Measurements from ENCODE around the gene HOXB4.
A peak's percentile ranks its signal among the peaks of the same experiment; 100 is the strongest.

HOXB4 gene

DNA sequence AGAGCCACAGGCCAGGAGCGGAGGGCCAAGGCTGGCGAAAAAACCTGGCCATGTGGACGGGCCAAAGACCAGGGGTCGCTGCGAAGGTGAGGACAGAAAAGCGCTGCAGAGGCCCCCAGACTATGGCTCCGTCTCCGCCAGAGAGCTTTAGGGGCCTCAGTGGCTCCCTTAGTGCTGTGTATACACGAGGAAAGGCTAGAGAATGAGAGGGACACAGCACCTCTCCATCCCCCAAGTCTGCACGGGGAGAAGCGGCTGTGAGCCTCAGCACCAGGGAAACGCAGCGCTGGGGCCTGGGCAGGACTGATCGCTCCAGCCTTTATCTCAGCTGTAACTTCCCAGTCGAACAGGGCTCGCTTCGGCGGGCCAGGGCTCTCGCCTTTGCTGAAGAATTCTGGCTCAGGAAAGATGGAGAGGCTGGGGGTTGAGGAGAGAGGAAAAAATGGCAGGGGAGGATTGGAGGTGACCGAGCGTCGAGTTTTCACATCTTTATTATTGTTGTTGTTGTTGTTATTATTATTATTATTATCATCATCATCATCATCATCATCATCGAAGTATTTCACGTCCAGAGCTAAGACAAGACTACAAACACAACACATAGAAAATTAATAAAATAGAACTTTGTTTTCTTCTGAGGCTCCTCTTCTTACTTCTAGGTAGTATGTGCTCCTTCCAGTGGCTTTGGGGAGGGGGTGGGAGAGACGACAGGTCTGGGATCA lies 17.3 kb upstream of the HOXB4 start:
- Histone ChIP-seq H3K9me3 (ENCODE audit: control insufficient read depth in 2 of 2, low read length in 2 of 2) (no peaks in the 10 kb centered on the region), H3K4me3 (ENCODE audit: low read length in 2 of 2) (no peak overlapping the region), H3K9ac (ENCODE audit: low read depth in 1 of 2, low read length in 2 of 2) (no peak overlapping the region), H3K27me3 (ENCODE audit: control insufficient read depth in 2 of 2, insufficient read depth in 2 of 2, low read length in 2 of 2) (peaks cover 0 to 2% of the 10 kb centered on the region in 2 donors), H3K36me3 (ENCODE audit: control insufficient read depth in 2 of 2, insufficient read depth in 2 of 2, low read length in 2 of 2) (peaks cover 23 to 29% of the 10 kb centered on the region in 2 donors), H3K27ac (ENCODE audit: low read depth in 2 of 2, low read length in 2 of 2) (peak overlapping the region in 1 of 2 donors; percentile 56), H3K4me1 (ENCODE audit: control insufficient read depth in 2 of 2, insufficient read depth in 2 of 2, low read length in 2 of 2) (peaks cover 42 to 49% of the 10 kb centered on the region in 2 donors)

DNA sequence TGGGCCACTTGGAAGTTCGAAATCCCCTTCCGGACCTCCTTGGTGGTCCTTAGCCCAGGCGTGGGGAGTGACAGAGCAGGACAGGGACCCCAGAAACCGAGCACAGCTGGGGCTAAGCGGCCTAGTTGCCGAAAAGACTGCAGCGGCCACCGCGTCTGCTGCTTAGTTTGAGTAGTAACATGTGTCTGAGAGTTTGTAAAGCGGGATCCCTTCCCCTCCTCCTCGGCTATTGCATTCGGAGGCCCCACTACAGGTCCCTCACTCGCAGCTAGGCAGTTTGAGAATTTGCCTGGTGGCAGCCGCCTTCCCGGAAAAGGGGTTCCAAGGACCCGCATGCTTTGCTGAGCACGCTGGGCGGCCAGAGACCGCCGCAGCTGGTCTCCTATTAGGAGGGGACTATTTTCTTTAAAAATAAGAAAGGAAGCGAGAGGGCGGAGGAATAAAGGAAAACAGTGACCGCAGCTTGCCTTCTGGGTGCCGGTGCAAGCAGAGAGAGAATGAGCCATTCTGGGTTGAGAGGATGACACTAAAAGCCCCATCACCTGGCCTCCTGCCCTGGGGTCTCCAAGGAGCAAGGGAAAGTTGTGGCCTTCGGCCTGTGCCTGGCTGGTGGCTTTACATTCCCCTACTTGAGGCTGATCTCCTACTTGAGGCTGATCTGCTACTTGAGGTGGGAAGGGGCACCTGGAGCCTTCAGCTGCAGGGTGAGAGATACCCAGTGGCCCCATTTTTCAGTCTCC lies 16.6 kb upstream of the HOXB4 start:
- H3K9me3 ChIP-seq (ENCODE audit: control insufficient read depth in 2 of 2, low read length in 2 of 2), result no peaks in the 10 kb centered on the region
- H3K4me3 ChIP-seq (ENCODE audit: low read length in 2 of 2), result peak overlapping the region in 1 of 2 donors; percentile 31
- peaks cover 0 to 2% of the 10 kb centered on the region in 2 donors for H3K27me3 ChIP-seq (ENCODE audit: control insufficient read depth in 2 of 2, insufficient read depth in 2 of 2, low read length in 2 of 2)
- peak overlapping the region in 1 of 2 donors; percentile 1 for H3K9ac ChIP-seq (ENCODE audit: low read depth in 1 of 2, low read length in 2 of 2)
- peaks cover 41 to 44% of the 10 kb centered on the region in 2 donors for H3K4me1 ChIP-seq (ENCODE audit: control insufficient read depth in 2 of 2, insufficient read depth in 2 of 2, low read length in 2 of 2)
- peak overlapping the region; percentile 10 to 56 for H3K27ac ChIP-seq (ENCODE audit: low read depth in 2 of 2, low read length in 2 of 2)
- H3K36me3 ChIP-seq (ENCODE audit: control insufficient read depth in 2 of 2, insufficient read depth in 2 of 2, low read length in 2 of 2), result peaks cover 23 to 29% of the 10 kb centered on the region in 2 donors

DNA sequence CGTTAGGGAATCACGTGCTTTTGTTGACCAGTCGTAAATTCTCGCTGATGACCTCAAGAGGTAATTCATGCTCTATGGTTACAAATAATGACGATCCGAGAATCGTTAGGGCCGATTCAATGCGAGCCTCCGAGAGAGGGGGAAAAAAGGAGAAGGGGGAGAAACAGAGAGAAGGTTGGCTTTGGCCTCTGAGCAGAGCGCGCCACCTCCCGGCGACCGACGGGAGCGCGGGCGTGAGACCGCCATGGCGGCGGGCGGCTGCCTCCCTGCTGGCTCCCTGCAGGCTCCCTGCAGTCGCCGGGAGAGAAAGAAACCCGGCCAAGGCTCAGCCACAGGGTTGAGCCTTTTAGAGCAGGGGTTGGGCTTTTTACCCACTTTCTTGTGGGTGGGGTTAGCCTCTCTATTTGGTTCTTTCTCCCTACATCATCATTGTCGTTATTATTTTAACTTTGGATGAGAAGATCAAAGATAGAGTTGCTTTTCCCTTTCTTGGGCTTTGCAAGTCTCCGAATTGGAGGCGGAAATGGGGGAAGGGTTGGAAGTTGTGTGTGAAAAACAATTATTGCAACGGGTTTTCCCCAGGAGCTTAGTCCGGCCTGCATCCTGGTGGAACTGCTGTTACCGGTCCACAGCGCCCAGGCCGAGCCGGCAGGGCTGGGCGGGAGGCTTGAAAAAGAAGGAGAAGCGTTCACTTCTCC lies 15.8 kb upstream of the HOXB4 start:
- peaks cover 0 to 2% of the 10 kb centered on the region in 2 donors for H3K27me3 ChIP-seq (ENCODE audit: control insufficient read depth in 2 of 2, insufficient read depth in 2 of 2, low read length in 2 of 2)
- peak overlapping the region; percentile 31 to 53 for H3K4me3 ChIP-seq (ENCODE audit: low read length in 2 of 2)
- peak overlapping the region; percentile 10 to 56 for H3K27ac ChIP-seq (ENCODE audit: low read depth in 2 of 2, low read length in 2 of 2)
- peaks cover 37 to 38% of the 10 kb centered on the region in 2 donors for H3K4me1 ChIP-seq (ENCODE audit: control insufficient read depth in 2 of 2, insufficient read depth in 2 of 2, low read length in 2 of 2)
- peak overlapping the region in 1 of 2 donors; percentile 1 for H3K9ac ChIP-seq (ENCODE audit: low read depth in 1 of 2, low read length in 2 of 2)
- H3K36me3 ChIP-seq (ENCODE audit: control insufficient read depth in 2 of 2, insufficient read depth in 2 of 2, low read length in 2 of 2), result peaks cover 23 to 29% of the 10 kb centered on the region in 2 donors
- H3K9me3 ChIP-seq (ENCODE audit: control insufficient read depth in 2 of 2, low read length in 2 of 2), result no peaks in the 10 kb centered on the region

DNA sequence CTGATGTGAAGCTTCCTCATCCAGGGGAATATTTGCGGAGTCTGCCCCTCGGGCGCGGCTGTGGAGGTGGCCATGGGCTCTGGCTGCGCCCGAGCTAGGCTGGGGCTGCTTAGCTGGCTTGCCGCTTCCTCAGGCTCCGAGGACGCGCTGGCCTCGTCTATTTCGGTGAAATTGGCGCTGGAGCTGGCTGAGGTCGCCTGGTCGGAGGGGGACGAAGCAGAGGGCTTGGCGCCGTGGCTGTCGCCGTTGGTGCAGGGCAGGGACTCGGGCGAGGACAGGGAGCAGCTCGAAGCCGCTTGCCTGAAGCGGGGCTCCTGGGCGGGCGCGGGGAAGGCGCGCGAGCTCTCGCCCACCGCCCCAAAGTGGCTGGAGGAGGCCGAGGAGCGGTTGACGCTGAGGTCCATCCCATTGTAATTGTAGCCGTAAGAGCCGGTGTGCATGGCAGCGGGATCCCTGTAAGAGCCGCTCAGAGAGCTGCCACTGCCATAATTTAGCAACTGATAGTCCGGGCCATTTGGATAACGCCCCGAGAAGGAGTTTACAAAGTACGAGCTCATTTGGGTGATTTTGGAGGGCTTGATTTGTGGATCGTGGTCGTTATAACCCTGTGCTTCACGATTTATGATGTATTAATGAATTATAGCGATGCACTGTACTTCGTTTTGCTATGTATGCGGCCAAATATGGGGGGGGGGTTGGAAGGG lies 15.1 kb upstream of the HOXB4 start, which contains the start of gene HOXB5:
Gene HOXB5 (minus strand): TSS at position 654 of the 704 bp plus-strand sequence. CDS start 97 bp downstream, at position 557.
- peaks cover 0 to 2% of the 10 kb centered on the region in 2 donors for H3K27me3 ChIP-seq (ENCODE audit: control insufficient read depth in 2 of 2, insufficient read depth in 2 of 2, low read length in 2 of 2)
- H3K4me1 ChIP-seq (ENCODE audit: control insufficient read depth in 2 of 2, insufficient read depth in 2 of 2, low read length in 2 of 2), result peaks cover 30 to 33% of the 10 kb centered on the region in 2 donors
- H3K9me3 ChIP-seq (ENCODE audit: control insufficient read depth in 2 of 2, low read length in 2 of 2), result no peaks in the 10 kb centered on the region
- peaks cover 23 to 29% of the 10 kb centered on the region in 2 donors for H3K36me3 ChIP-seq (ENCODE audit: control insufficient read depth in 2 of 2, insufficient read depth in 2 of 2, low read length in 2 of 2)
- peak within 1 kb of the TSS; percentile 53 to 69 for H3K4me3 ChIP-seq (ENCODE audit: low read length in 2 of 2)
- H3K9ac ChIP-seq (ENCODE audit: low read depth in 1 of 2, low read length in 2 of 2), result peak within 1 kb of the TSS; percentile 35 to 57
- H3K27ac ChIP-seq (ENCODE audit: low read depth in 2 of 2, low read length in 2 of 2), result peak within 1 kb of the TSS; percentile 57 to 87

DNA sequence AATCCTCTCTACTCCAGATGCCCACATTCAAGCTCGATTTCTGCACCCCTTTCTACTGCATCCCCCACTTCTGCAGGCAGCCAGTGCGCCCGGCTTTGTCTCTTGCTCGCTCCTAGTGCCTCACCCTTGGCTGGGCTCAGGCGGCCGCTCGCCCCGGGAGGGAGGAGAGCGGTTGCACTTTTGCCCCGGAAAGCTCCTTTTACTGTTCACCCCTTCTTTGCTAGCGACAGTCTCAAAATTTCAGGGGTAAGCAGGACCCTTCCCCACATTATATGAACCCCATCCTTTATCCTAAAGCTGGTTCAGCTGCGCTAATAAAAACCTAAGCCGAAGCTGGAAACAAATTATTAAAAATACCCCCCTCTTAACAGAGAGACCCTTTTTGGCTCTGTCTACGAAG lies 14.4 kb upstream of the HOXB4 start:
- Histone ChIP-seq H3K9ac (ENCODE audit: low read depth in 1 of 2, low read length in 2 of 2) (peak overlapping the region; percentile 35 to 57), H3K27me3 (ENCODE audit: control insufficient read depth in 2 of 2, insufficient read depth in 2 of 2, low read length in 2 of 2) (peaks cover 0 to 2% of the 10 kb centered on the region in 2 donors)

DNA sequence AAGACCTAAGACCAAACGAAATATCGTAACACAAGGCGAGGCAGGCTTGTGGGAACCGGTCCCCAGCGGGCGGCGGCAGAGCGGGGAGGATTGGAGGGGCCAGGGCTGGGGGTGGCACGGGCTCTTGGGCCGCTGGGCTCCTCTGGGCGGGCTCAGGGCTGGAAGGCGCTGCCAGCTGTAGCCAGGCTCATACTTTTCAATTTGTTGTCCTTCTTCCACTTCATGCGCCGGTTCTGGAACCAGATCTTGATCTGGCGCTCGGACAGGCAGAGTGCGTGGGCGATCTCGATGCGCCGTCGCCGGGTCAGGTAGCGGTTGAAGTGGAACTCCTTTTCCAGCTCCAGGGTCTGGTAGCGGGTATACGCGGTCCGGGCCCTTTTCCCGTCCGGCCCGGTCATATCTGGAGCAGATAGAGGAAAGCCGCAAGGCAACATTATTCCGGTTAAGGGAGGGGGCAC lies 13.9 kb upstream of the HOXB4 start:
- peak overlapping the region; percentile 57 to 87 for H3K27ac ChIP-seq (ENCODE audit: low read depth in 2 of 2, low read length in 2 of 2)
- H3K4me3 ChIP-seq (ENCODE audit: low read length in 2 of 2), result peak overlapping the region; percentile 2 to 69
- no peaks in the 10 kb centered on the region for H3K9me3 ChIP-seq (ENCODE audit: control insufficient read depth in 2 of 2, low read length in 2 of 2)
- peaks cover 0 to under 1% of the 10 kb centered on the region in 2 donors for H3K27me3 ChIP-seq (ENCODE audit: control insufficient read depth in 2 of 2, insufficient read depth in 2 of 2, low read length in 2 of 2)
- peak overlapping the region in 1 of 2 donors; percentile 35 for H3K9ac ChIP-seq (ENCODE audit: low read depth in 1 of 2, low read length in 2 of 2)
- H3K36me3 ChIP-seq (ENCODE audit: control insufficient read depth in 2 of 2, insufficient read depth in 2 of 2, low read length in 2 of 2), result peaks cover 22 to 26% of the 10 kb centered on the region in 2 donors
- H3K4me1 ChIP-seq (ENCODE audit: control insufficient read depth in 2 of 2, insufficient read depth in 2 of 2, low read length in 2 of 2), result peaks cover 21 to 34% of the 10 kb centered on the region in 2 donors

More for the DNA sequence above, 14.4 kb upstream of the HOXB4 start:
- Histone ChIP-seq H3K4me1 (ENCODE audit: control insufficient read depth in 2 of 2, insufficient read depth in 2 of 2, low read length in 2 of 2) (peaks cover 26 to 34% of the 10 kb centered on the region in 2 donors), H3K36me3 (ENCODE audit: control insufficient read depth in 2 of 2, insufficient read depth in 2 of 2, low read length in 2 of 2) (peaks cover 23 to 29% of the 10 kb centered on the region in 2 donors), H3K4me3 (ENCODE audit: low read length in 2 of 2) (peak overlapping the region; percentile 44 to 69), H3K9me3 (ENCODE audit: control insufficient read depth in 2 of 2, low read length in 2 of 2) (no peaks in the 10 kb centered on the region), H3K27ac (ENCODE audit: low read depth in 2 of 2, low read length in 2 of 2) (peak overlapping the region; percentile 57 to 87)

DNA sequence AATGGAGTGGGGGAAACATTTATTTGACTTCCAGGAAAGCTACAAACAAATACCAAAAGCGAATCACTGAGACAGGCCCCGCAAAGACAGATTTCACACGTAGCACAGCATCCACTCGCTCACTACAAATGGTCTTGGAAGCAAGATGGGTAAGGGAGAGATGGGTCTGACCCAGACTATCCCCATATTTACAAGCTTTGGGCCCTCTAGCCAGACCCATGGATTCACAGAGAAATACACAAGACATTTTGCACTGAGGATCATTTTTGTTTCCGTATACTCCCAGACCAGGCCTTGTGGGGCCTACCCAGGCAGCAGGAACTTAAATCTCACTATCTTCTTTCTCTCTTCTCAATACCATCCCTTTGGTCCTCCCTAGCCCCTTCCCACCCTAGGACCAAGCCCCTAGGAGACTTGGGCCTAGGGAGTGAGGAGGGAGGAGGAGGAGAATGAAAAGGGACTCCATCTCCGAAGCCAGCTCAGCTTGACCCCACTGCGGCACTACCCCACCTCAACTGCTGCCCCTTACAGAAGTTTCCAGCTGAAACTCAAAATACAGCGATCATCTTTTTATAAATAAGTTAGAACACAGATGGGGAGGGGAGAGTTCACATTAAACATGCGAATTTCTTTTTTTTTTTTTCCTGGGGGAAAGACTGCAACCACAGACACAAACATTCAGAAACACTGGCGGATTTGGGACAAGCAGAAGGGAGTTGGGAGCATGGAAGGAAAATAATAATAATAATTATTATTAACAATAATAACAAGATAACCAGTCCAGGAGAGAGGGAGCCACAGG lies 13.3 kb upstream of the HOXB4 start:
- Histone ChIP-seq H3K27me3 (ENCODE audit: control insufficient read depth in 2 of 2, insufficient read depth in 2 of 2, low read length in 2 of 2) (no peaks in the 10 kb centered on the region), H3K4me3 (ENCODE audit: low read length in 2 of 2) (peak overlapping the region in 1 of 2 donors; percentile 69), H3K27ac (ENCODE audit: low read depth in 2 of 2, low read length in 2 of 2) (peak overlapping the region; percentile 75 to 87), H3K9me3 (ENCODE audit: control insufficient read depth in 2 of 2, low read length in 2 of 2) (no peaks in the 10 kb centered on the region), H3K36me3 (ENCODE audit: control insufficient read depth in 2 of 2, insufficient read depth in 2 of 2, low read length in 2 of 2) (peaks cover 17 to 23% of the 10 kb centered on the region in 2 donors), H3K4me1 (ENCODE audit: control insufficient read depth in 2 of 2, insufficient read depth in 2 of 2, low read length in 2 of 2) (peaks cover 16 to 33% of the 10 kb centered on the region in 2 donors), H3K9ac (ENCODE audit: low read depth in 1 of 2, low read length in 2 of 2) (peak overlapping the region; percentile 36 to 38)

DNA sequence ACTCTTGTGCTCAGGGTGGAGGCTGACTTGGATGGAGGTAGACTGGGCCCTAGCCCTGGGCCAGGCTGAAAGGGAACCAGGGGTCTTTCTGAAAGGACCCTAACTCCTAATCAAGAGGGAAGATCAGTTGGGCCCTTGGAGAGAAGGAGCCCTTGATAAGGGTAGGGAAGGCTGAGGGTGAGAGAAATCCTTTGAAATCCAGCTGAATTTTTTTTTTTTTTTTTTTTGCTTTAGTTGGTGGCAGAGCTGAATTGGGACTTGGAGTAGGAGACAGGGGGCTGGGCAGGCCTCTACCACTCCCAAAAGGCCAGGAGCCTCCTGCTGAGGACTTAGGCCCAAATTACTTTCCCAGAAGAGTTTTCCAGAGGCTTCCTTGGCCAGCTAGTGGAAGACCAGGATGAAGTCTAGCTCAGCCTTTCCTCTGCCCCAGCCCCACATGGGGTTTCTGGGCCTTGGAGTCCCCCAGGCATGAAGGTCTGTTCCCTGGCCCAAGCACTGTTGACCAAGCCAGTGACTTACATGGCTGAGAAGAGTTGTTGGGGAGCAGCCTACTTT lies 12.5 kb upstream of the HOXB4 start:
- Histone ChIP-seq H3K4me3 (ENCODE audit: low read length in 2 of 2) (peak overlapping the region; percentile 7 to 53), H3K9me3 (ENCODE audit: control insufficient read depth in 2 of 2, low read length in 2 of 2) (no peaks in the 10 kb centered on the region), H3K27ac (ENCODE audit: low read depth in 2 of 2, low read length in 2 of 2) (peak overlapping the region; percentile 75 to 87), H3K36me3 (ENCODE audit: control insufficient read depth in 2 of 2, insufficient read depth in 2 of 2, low read length in 2 of 2) (peaks cover 10 to 18% of the 10 kb centered on the region in 2 donors), H3K27me3 (ENCODE audit: control insufficient read depth in 2 of 2, insufficient read depth in 2 of 2, low read length in 2 of 2) (no peaks in the 10 kb centered on the region), H3K4me1 (ENCODE audit: control insufficient read depth in 2 of 2, insufficient read depth in 2 of 2, low read length in 2 of 2) (peaks cover 18 to 38% of the 10 kb centered on the region in 2 donors), H3K9ac (ENCODE audit: low read depth in 1 of 2, low read length in 2 of 2) (peak overlapping the region; percentile 38 to 54)
